ENCODE measurements around the gene ATG16L2. TPM values are rescaled to one million over a fixed set of nuclear protein-coding genes. Genes with fewer than 3 reads are reported as not detected.

ATG16L2 gene
- total and polyA plus RNA-seq, 2 donors (not counting 3 experiments of a cell fraction or from before 2014, with no cell fraction given), result 26.5 to 30.5 TPM

DNA sequence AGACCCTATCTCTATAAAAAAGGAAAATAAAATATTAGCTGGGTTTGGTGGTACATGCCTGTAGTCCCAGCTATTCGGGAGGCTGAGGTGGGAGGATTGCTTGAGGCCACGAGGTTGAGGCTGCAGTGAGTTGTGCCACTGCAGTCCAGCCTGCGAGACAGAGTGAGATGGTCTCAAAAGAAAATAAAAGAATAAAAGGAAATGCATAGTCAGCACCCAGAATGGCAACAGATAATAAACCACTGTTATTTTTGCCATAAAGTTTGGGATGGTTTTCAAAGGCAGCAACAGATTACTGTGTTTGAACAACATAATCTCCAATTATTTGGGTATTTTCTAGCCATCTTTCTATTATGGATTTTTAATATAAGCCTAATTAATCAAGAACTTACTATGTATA, 61.9 kb downstream of the ATG16L2 start:
- intact Hi-C loops (cut with micrococcal nuclease), result no loop called here
- FAIRE-seq, result no peak

More for the DNA sequence above, 61.9 kb downstream of the ATG16L2 start:
- no TSS peak for BruUV-seq (replicated peaks)
- H3K36me3 ChIP-seq (ENCODE audit: control insufficient read depth in 2 of 2, extremely low read depth in 1 of 2, insufficient read depth in 2 of 2, low read length in 2 of 2), result peaks cover 2 to 3% of the 10 kb centered on the region in 2 experiments
- no peak overlapping the region for H3K27ac ChIP-seq (ENCODE audit: insufficient read depth, low read depth, low read length)
- H3K4me2 ChIP-seq (ENCODE audit: insufficient read depth, low read length), result no peak overlapping the region
- no peaks in the 10 kb centered on the region for H4K20me1 ChIP-seq (replicated peaks; ENCODE audit: control insufficient read depth, extremely low read depth, insufficient read depth, low read length)
- no peaks in the 10 kb centered on the region for H3K27me3 ChIP-seq (ENCODE audit: control insufficient read depth in 2 of 2, insufficient read depth in 2 of 2, low read length in 2 of 2)
- ChIA-PET POLR2A (no interaction called here), CTCF (no interaction called here)
- no peak overlapping the region for H3K4me3 ChIP-seq (replicated peaks in 1 of 3; ENCODE audit: insufficient read depth in 1 of 3, low read depth in 1 of 3, low read length in 3 of 3)
- no peak overlapping the region for H2AFZ ChIP-seq (ENCODE audit: low read depth, low read length)
- no peaks in the 10 kb centered on the region for H3K4me1 ChIP-seq (ENCODE audit: control insufficient read depth, extremely low read depth, insufficient read depth, low read length)
- no peaks in the 10 kb centered on the region for H3K9me1 ChIP-seq (replicated peaks; ENCODE audit: control insufficient read depth, extremely low read depth, insufficient read depth, low read length)
- peaks cover 2% of the 10 kb centered on the region for H3K79me2 ChIP-seq (ENCODE audit: control insufficient read depth, insufficient read depth, low read length)
- dilution Hi-C loops (cut with MboI; ENCODE audit: extremely low pct_ligation_motif_present, low sequenced_read_pairs), result no loop called here
- H3K9ac ChIP-seq (replicated peaks; ENCODE audit: extremely low read depth, insufficient read depth, low read length), result no peak overlapping the region
- TF ChIP-seq JUN (IDR thresholded peaks at IDR 0.05; ENCODE audit: borderline replicate concordance, insufficient read depth, insufficient read length, low read depth) (no peak), EZH2 (IDR thresholded peaks at IDR 0.05; ENCODE audit: borderline replicate concordance, low read depth, low read length, severe bottlenecking) (no peak), FOS (IDR thresholded peaks at IDR 0.05; ENCODE audit: borderline replicate concordance, insufficient read depth, low read length) (no peak), GATA2 (IDR thresholded peaks at IDR 0.05; ENCODE audit: insufficient read depth, insufficient read length, low read depth, low read length) (no peak), POLR2A (IDR thresholded peaks at IDR 0.05; ENCODE audit: low read depth, low read length) (no peak), POLR2AphosphoS5 (IDR thresholded peaks at IDR 0.05; ENCODE audit: insufficient read depth, low read depth, low read length) (no peak), MYC (IDR thresholded peaks at IDR 0.05; ENCODE audit: low read depth, low read length) (no peak)
- TF ChIP-seq, protein P1, sequence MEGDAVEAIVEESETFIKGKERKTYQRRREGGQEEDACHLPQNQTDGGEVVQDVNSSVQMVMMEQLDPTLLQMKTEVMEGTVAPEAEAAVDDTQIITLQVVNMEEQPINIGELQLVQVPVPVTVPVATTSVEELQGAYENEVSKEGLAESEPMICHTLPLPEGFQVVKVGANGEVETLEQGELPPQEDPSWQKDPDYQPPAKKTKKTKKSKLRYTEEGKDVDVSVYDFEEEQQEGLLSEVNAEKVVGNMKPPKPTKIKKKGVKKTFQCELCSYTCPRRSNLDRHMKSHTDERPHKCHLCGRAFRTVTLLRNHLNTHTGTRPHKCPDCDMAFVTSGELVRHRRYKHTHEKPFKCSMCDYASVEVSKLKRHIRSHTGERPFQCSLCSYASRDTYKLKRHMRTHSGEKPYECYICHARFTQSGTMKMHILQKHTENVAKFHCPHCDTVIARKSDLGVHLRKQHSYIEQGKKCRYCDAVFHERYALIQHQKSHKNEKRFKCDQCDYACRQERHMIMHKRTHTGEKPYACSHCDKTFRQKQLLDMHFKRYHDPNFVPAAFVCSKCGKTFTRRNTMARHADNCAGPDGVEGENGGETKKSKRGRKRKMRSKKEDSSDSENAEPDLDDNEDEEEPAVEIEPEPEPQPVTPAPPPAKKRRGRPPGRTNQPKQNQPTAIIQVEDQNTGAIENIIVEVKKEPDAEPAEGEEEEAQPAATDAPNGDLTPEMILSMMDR (IDR thresholded peaks at IDR 0.05; ENCODE audit: extremely low read depth in 1 of 2, insufficient read depth in 1 of 2, low read depth in 1 of 2, low read length in 2 of 2), result no peak
- TF ChIP-seq, protein P2, sequence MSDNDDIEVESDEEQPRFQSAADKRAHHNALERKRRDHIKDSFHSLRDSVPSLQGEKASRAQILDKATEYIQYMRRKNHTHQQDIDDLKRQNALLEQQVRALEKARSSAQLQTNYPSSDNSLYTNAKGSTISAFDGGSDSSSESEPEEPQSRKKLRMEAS (IDR thresholded peaks at IDR 0.05; ENCODE audit: insufficient read depth, insufficient read length), result no peak
- H3K9me3 ChIP-seq (replicated peaks; ENCODE audit: control insufficient read depth, insufficient read depth, low read length), result no peaks in the 10 kb centered on the region
- no peak for DNase-seq (ENCODE audit: low read depth, low spot score)

Small RNA genes within 50 kb of the gene (microRNA-seq; reads per million reads assigned to microRNA genes)
- not detected for gene MIR4692 (ENCODE audit: borderline number of aligned reads, borderline replicate concordance)

Small RNA genes within 50 kb of the gene (small RNA-seq; reads per million reads assigned to genes)
- not detected for gene MIR4692 (ENCODE audit: insufficient read depth, insufficient read length, low read depth, low replicate concordance)
- gene RF00019 (ENCODE audit: insufficient read depth, insufficient read length, low read depth, low replicate concordance), result not detected
- gene RNU6-672P (ENCODE audit: insufficient read depth, insufficient read length, low read depth, low replicate concordance), result not detected

Other genes with a start within 250 kb of the ATG16L2 start
- 14.3 and 14.8 TPM in 2 replicates for gene PDE2A, start 140.0 kb upstream of the ATG16L2 start, total RNA-seq
- gene PDE2A, start 140.0 kb upstream of the ATG16L2 start, polyA plus RNA-seq, result 14.2 and 16.8 TPM in 2 replicates
- 66.2 and 78.3 TPM in 2 replicates for gene ARAP1, start 62.0 kb upstream of the ATG16L2 start, total RNA-seq
- 35.8 and 36.8 TPM in 2 replicates for gene ARAP1, start 62.0 kb upstream of the ATG16L2 start, polyA plus RNA-seq
- gene STARD10, start 20.4 kb upstream of the ATG16L2 start, total RNA-seq, result 14.4 and 16.1 TPM in 2 replicates
- 22.5 and 23.2 TPM in 2 replicates for gene STARD10, start 20.4 kb upstream of the ATG16L2 start, polyA plus RNA-seq

All from endothelial cell of umbilical vein (primary cell).